Measurements from ENCODE around the gene TSHZ2.

The TSHZ2 gene

DNA sequence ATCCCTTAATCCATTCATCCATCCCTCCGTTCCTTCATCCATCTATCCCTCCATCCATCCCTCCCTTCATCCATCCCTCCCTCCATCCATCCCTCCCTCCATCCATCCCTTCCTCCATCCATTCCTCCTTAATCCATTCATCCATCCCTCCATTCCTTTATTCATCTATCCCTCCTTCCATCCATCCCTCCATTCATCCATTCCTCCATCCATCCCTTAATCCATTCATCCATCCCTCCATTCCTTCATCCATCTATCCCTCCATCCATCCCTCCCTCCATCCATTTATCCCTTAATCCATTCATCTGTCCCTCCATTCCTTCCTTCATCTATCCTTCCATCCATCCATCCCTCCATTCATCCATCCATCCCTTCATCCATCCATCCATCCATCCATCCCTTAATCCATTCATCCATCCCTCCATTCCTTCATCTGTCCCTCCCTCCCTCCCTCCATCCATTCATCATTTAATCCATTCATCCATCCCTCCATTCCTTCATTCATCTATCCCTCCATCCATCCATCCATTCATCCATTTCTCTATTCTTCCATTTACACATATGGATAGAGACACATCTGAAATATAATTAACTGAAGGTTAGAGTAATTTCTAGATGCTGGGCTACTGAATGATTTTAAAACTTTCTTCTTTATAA is 100.9 kb downstream of the TSHZ2 start:
- Mint-ChIP-seq H3K9me3 (peaks cover 2% of the 10 kb centered on the region), H3K4me3 (no peak overlapping the region), H3K36me3 (ENCODE audit: low read depth) (peaks cover 5% of the 10 kb centered on the region), H3K4me1 (peaks cover 40% of the 10 kb centered on the region), H3K27me3 (ENCODE audit: low read depth) (no peaks in the 10 kb centered on the region), H3K27ac (no peak overlapping the region)
- TF ChIP-seq CTCF (IDR thresholded peaks at IDR 0.05; ENCODE audit: unreplicated experiment in 3 of 3), result no peak

GRCh38 chr20:53073636-53074415 is 101.7 kb downstream of the TSHZ2 start:
- Mint-ChIP-seq H3K27ac (peak overlapping the region in 2 of 3 experiments; percentile 1 to 21), H3K36me3 (ENCODE audit: low read depth) (no peaks in the 10 kb centered on the region), H3K4me3 (no peak overlapping the region)

GRCh38 chr20:53074811-53075314 is 102.7 kb downstream of the TSHZ2 start:
- Mint-ChIP-seq H3K4me3 (no peak overlapping the region), H3K4me1 (peaks cover 30% of the 10 kb centered on the region)

More at GRCh38 chr20:53073636-53074415, 101.7 kb downstream of the TSHZ2 start:
- H3K9me3 Mint-ChIP-seq, result no peaks in the 10 kb centered on the region
- H3K27me3 Mint-ChIP-seq (ENCODE audit: low read depth), result no peaks in the 10 kb centered on the region
- no peak for TF ChIP-seq CTCF (IDR thresholded peaks at IDR 0.05; ENCODE audit: unreplicated experiment in 3 of 3)
- peaks cover 37% of the 10 kb centered on the region for H3K4me1 Mint-ChIP-seq

DNA sequence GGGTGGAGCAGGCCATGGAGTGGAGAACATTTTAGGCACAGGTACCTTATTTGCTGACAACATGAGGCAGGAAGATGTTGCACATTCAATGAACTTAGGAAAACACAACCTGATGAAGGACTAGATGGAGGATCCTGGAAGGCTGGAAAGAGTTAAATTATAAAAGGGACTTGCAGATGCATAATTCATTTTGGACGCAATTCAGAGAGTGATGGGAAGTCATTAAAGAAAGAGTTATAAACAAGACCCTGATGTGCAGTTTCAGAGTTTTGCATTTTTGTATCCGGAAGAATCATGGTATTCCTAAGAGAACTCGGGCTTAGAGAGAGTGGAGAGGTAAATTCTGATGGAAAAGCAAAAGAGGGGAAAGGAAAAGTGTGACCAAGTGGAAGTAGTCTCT is 104.5 kb downstream of the TSHZ2 start:
- Mint-ChIP-seq H3K4me3 (no peak overlapping the region), H3K36me3 (ENCODE audit: low read depth) (peaks cover 3% of the 10 kb centered on the region), H3K4me1 (peaks cover 21% of the 10 kb centered on the region), H3K27me3 (ENCODE audit: low read depth) (no peaks in the 10 kb centered on the region), H3K27ac (no peak overlapping the region), H3K9me3 (no peaks in the 10 kb centered on the region)
- no peak for TF ChIP-seq CTCF (IDR thresholded peaks at IDR 0.05; ENCODE audit: unreplicated experiment in 3 of 3)

More at GRCh38 chr20:53074811-53075314, 102.7 kb downstream of the TSHZ2 start:
- Mint-ChIP-seq H3K9me3 (no peaks in the 10 kb centered on the region), H3K27me3 (ENCODE audit: low read depth) (no peaks in the 10 kb centered on the region), H3K36me3 (ENCODE audit: low read depth) (no peaks in the 10 kb centered on the region), H3K27ac (no peak overlapping the region)
- no peak for TF ChIP-seq CTCF (IDR thresholded peaks at IDR 0.05; ENCODE audit: unreplicated experiment in 3 of 3)

- H3K4me3 Mint-ChIP-seq, result no peak overlapping the region
- no peaks in the 10 kb centered on the region for H3K9me3 Mint-ChIP-seq
- H3K27me3 Mint-ChIP-seq (ENCODE audit: low read depth), result no peaks in the 10 kb centered on the region
- peaks cover 3% of the 10 kb centered on the region for H3K36me3 Mint-ChIP-seq (ENCODE audit: low read depth)
- TF ChIP-seq CTCF (IDR thresholded peaks at IDR 0.05; ENCODE audit: unreplicated experiment in 3 of 3), result no peak
- no peak overlapping the region for H3K27ac Mint-ChIP-seq
- peaks cover 30% of the 10 kb centered on the region for H3K4me1 Mint-ChIP-seq
Measured at GRCh38 chr20:53077373-53078205, 105.4 kb downstream of the TSHZ2 start.
